A549 (cell line): ENCODE data around the gene SLC38A10. TPM values are rescaled to one million over a fixed set of nuclear protein-coding genes. Genes with fewer than 3 reads are reported as not detected.

Experiments
- ATAC-seq, 2 experiments: fragments of 200-7000 bp in 1 of 2; fragments of >200 bp in 1 of 2; cut with Nextera tagmentation in 1 of 2; cut with Tn5 transposase in 1 of 2; 3 replicates each; pipeline versions ENCODE4 v1.8.0 to v1.9.1; 2018 to 2020; ENCODE audit warnings: mild to moderate bottlenecking in 1 of 2, moderate library complexity in 1 of 2
- CTCF ChIA-PET: fragments of 300-600 bp; sonication (Branson Sonifier 250); formaldehyde crosslinking; extraction: SDS; loops from one replicate; lab custom pipeline; 2021; ENCODE audit warnings: antibody characterized with exemption, inconsistent platforms; lab: Yijun Ruan, JAX
- POLR2A ChIA-PET: fragments of 350-600 bp; formaldehyde crosslinking; extraction: SDS; loops from one replicate; lab custom pipeline; 2021; ENCODE audit warnings: antibody characterized with exemption, inconsistent platforms; lab: Yijun Ruan, JAX
- DNase-seq, 2 experiments: peaks; one replicate each; pipeline versions ENCODE4 v3.0.0 to v3.0.0-alpha.2; 2011 to 2016; ENCODE audit warnings: low read depth in 1 of 2, low spot score in 1 of 2
- FAIRE-seq: peaks from 2 replicates; lab custom pipeline; 2011; peaks lifted over from hg19 to GRCh38; lab: Jason Lieb, UNC
- H3K27ac ChIP-seq, 2 experiments: fragments of >200 bp; sonication (Bioruptor Twin); formaldehyde crosslinking; 3 replicates each; pipeline ENCODE4 v1.5.1; 2016 to 2017
- H3K4me1 ChIP-seq: fragments of >200 bp; sonication (Bioruptor Twin); formaldehyde crosslinking; 3 replicates; pipeline ENCODE4 v1.6.1; 2016
- H3K4me2 ChIP-seq: fragments of >200 bp; sonication (Bioruptor Twin); formaldehyde crosslinking; 3 replicates; pipeline ENCODE4 v1.6.1; 2016
- H3K4me3 ChIP-seq: fragments of >200 bp; sonication (Bioruptor Twin); formaldehyde crosslinking; 3 replicates; pipeline ENCODE4 v1.5.1; 2016
- H3K9me3 ChIP-seq: fragments of >200 bp; sonication (Bioruptor Twin); formaldehyde crosslinking; 3 replicates; pipeline ENCODE4 v1.6.1; 2016
- CBX2 ChIP-seq: fragments of 200-600 bp; sonication (generic); IDR thresholded peaks from 2 replicates; pipeline ENCODE4 v1.6.1; 2016; ENCODE audit warnings: low read depth, mild to moderate bottlenecking, borderline replicate concordance
- CEBPB ChIP-seq, 2 experiments: fragments of >200 bp in 1 of 2; sonication (Bioruptor Twin) in 1 of 2; formaldehyde crosslinking in 1 of 2; IDR thresholded peaks; 2 replicates each; pipeline ENCODE4 v1.6.1; 2012 to 2016
- CHD4 ChIP-seq: fragments of 200-600 bp; sonication (generic); IDR thresholded peaks from 2 replicates; pipeline ENCODE4 v1.6.1; 2016; ENCODE audit warnings: antibody characterized with exemption, mild to moderate bottlenecking, borderline replicate concordance
- CTCF ChIP-seq: fragments of >200 bp; sonication (Bioruptor Twin); formaldehyde crosslinking; IDR thresholded peaks from 3 replicates; pipeline ENCODE4 v1.5.1; 2016
- EP300 ChIP-seq, 2 experiments: fragments of >200 bp; sonication (Bioruptor Twin); formaldehyde crosslinking; IDR thresholded peaks; 2 replicates in 1 of 2; 3 replicates in 1 of 2; pipeline ENCODE4 v1.6.1; 2016 to 2017
- ESRRA ChIP-seq: fragments of 150-350 bp; IDR thresholded peaks from 2 replicates; pipeline ENCODE4 v1.6.1; 2014; ENCODE audit warnings: mild to moderate bottlenecking, low read length, borderline replicate concordance
- FOXS1 ChIP-seq: fragments of 250-450 bp; sonication (Bioruptor Pico); IDR thresholded peaks from 2 replicates; pipeline ENCODE4 v1.5.0; 2020; ENCODE audit warnings: mild to moderate bottlenecking, moderate library complexity
- GATA3 ChIP-seq: IDR thresholded peaks from 2 replicates; pipeline ENCODE4 v1.6.1; 2012; ENCODE audit warnings: borderline replicate concordance
- HDAC2 ChIP-seq: fragments of 200-600 bp; sonication (generic); IDR thresholded peaks from 2 replicates; pipeline ENCODE4 v1.6.1; 2016
- HEYL ChIP-seq: fragments of 250-450 bp; sonication (Bioruptor Pico); IDR thresholded peaks from 2 replicates; pipeline ENCODE4 v1.8.0; 2021; ENCODE audit warnings: mild to moderate bottlenecking, moderate library complexity
- HOXB5 ChIP-seq: fragments of 250-450 bp; sonication (Bioruptor Pico); IDR thresholded peaks from 2 replicates; pipeline ENCODE4 v1.5.0; 2020; ENCODE audit warnings: mild to moderate bottlenecking, moderate library complexity
- JUNB ChIP-seq: fragments of >200 bp; sonication (Bioruptor Twin); formaldehyde crosslinking; IDR thresholded peaks from 2 replicates; pipeline ENCODE4 v1.6.1; 2016
- KDM1A ChIP-seq: fragments of 200-600 bp; sonication (generic); IDR thresholded peaks from 2 replicates; pipeline ENCODE4 v1.6.1; 2016; ENCODE audit warnings: low read depth, mild to moderate bottlenecking
- MYC ChIP-seq: IDR thresholded peaks from 2 replicates; pipeline ENCODE4 v1.6.1; 2012; ENCODE audit warnings: mild to moderate bottlenecking, inconsistent platforms, low read length, improper control_type of control experiment, borderline replicate concordance
- PBX3 ChIP-seq: IDR thresholded peaks from 2 replicates; pipeline ENCODE4 v1.6.1; 2012
- RAD21 ChIP-seq, 2 experiments: fragments of >200 bp in 1 of 2; sonication (Bioruptor Twin) in 1 of 2; formaldehyde crosslinking in 1 of 2; IDR thresholded peaks in 1 of 2; conservative IDR thresholded peaks in 1 of 2; 2 replicates in 1 of 2; 3 replicates in 1 of 2; pipeline ENCODE4 v1.6.1; 2012 to 2018; ENCODE audit warnings: inconsistent platforms in 1 of 2
- RCOR1 ChIP-seq: fragments of 150-350 bp; IDR thresholded peaks from 2 replicates; pipeline ENCODE4 v1.6.1; 2014; ENCODE audit warnings: antibody characterized with exemption, low read length, low read depth
- REST ChIP-seq: fragments of 200-600 bp; sonication (generic); IDR thresholded peaks from 2 replicates; pipeline ENCODE4 v1.6.1; 2016; ENCODE audit warnings: antibody characterized with exemption, mild to moderate bottlenecking, moderate library complexity
- RFX5 ChIP-seq: fragments of 450-650 bp; IDR thresholded peaks from 2 replicates; pipeline ENCODE4 v1.7.1; 2014; ENCODE audit warnings: antibody characterized with exemption, mild to moderate bottlenecking, moderate library complexity
- SMC3 ChIP-seq: fragments of >200 bp; sonication (Bioruptor Twin); formaldehyde crosslinking; IDR thresholded peaks from 3 replicates; pipeline ENCODE4 v1.6.1; 2018; ENCODE audit warnings: inconsistent platforms
- SREBF2 ChIP-seq: fragments of 450-650 bp; IDR thresholded peaks from 2 replicates; pipeline ENCODE4 v1.6.1; 2014; ENCODE audit warnings: mild to moderate bottlenecking, moderate library complexity
- TP53 ChIP-seq: fragments of 250-450 bp; sonication (Bioruptor Pico); IDR thresholded peaks from 2 replicates; pipeline ENCODE4 v1.5.0; 2021; ENCODE audit warnings: mild to moderate bottlenecking, moderate library complexity
- ZNF302 ChIP-seq: fragments of 250-450 bp; sonication (Bioruptor Pico); IDR thresholded peaks from 2 replicates; pipeline ENCODE4 v1.9.0; 2021; ENCODE audit warnings: inconsistent platforms, mild to moderate bottlenecking, moderate library complexity
- WGBS: methylation state at CpG from one replicate; pipeline ENCODE4 v1.1.6; 2017; ENCODE audit errors: missing lambda C conversion rate; 5-methylcytosine and 5-hydroxymethylcytosine counted together
- polyA plus RNA-seq, 4 experiments: library from polyadenylated mRNA; depleted of rRNA in 3 of 4; stranded (reverse); fragments of >200 nt; fragmentation: RNase III in 1 of 4; extraction: RNeasy Plus Mini Kit Qiagen cat#74134 plus additional on column Dnase treatment in 1 of 4; gene quantifications; 2 replicates in 3 of 4; 3 replicates in 1 of 4; pipeline ENCODE4 v1.2.3, GENCODE V29; 2011 to 2017
- TF ChIP-seq, protein P1 (sequence below): IDR thresholded peaks from 2 replicates; pipeline ENCODE4 v1.6.1; 2012; ENCODE audit warnings: low read depth, borderline replicate concordance
- TF ChIP-seq, protein P2 (sequence below): fragments of 250-450 bp; sonication (Bioruptor Pico); IDR thresholded peaks from 2 replicates; pipeline ENCODE4 v1.5.0; 2020; ENCODE audit warnings: low read depth, mild to moderate bottlenecking, moderate library complexity
- TF ChIP-seq, protein P3 (sequence below): fragments of >200 bp; sonication (Bioruptor Twin); formaldehyde crosslinking; IDR thresholded peaks from 2 replicates; pipeline ENCODE4 v1.6.1; 2016

SLC38A10 gene
- polyA plus RNA-seq, 2 of the 4 experiments (the other 2 are of a cell fraction): 35.8 to 67.4 TPM

- ChIA-PET CTCF (interaction anchor here (1.5 to 11.0 kb wide), 5 partner anchors 10 to 181 kb away, joined by 3 to 84 read pairs (median 6); no protein-coding TSS in a partner anchor), POLR2A (no interaction called here)
- H3K27ac ChIP-seq: peak overlapping the region in 1 of 2 experiments; percentile 62; a peak in 2 of 6 replicates
- H3K4me1 ChIP-seq: peaks cover 21% of the 10 kb centered on the region; the same call in 2 of the 3 replicates
- DNase-seq (no peak), ATAC-seq (peak; percentile 21 to 46; a peak in 4 of 6 replicates), FAIRE-seq (no peak)
- 70% methylated on average over 15 of the region's 15 CpGs for WGBS
- no peak overlapping the region for H3K4me2 ChIP-seq
- TF ChIP-seq, protein P1, sequence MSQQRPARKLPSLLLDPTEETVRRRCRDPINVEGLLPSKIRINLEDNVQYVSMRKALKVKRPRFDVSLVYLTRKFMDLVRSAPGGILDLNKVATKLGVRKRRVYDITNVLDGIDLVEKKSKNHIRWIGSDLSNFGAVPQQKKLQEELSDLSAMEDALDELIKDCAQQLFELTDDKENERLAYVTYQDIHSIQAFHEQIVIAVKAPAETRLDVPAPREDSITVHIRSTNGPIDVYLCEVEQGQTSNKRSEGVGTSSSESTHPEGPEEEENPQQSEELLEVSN: no peak
- TF ChIP-seq, protein P2, sequence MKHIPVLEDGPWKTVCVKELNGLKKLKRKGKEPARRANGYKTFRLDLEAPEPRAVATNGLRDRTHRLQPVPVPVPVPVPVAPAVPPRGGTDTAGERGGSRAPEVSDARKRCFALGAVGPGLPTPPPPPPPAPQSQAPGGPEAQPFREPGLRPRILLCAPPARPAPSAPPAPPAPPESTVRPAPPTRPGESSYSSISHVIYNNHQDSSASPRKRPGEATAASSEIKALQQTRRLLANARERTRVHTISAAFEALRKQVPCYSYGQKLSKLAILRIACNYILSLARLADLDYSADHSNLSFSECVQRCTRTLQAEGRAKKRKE (CRISPR knock-in tag): no peak
- TF ChIP-seq HDAC2 (no peak), TP53 (no peak), PBX3 (peak; percentile 38; the same call in 1 of the 2 replicates), RAD21 (conservative IDR thresholded peaks at IDR 0.05 in 1 of 2, IDR thresholded peaks at IDR 0.05 in 1 of 2) (peak; percentile 36 to 44; a peak in 4 of 5 replicates), HEYL (CRISPR knock-in tag) (no peak), RCOR1 (no peak), FOXS1 (no peak), RFX5 (no peak), CBX2 (no peak), ESRRA (no peak), SMC3 (peak; percentile 31; the same call in 1 of the 3 replicates), SREBF2 (no peak), CTCF (peak; percentile 23; the same call in 2 of the 3 replicates), KDM1A (no peak), MYC (no peak)
- no peaks in the 10 kb centered on the region for H3K9me3 ChIP-seq
- no peak overlapping the region for H3K4me3 ChIP-seq
These were observed 7.8 kb upstream of the SLC38A10 start for GRCh38 chr17:81302861-81303333.

DNA sequence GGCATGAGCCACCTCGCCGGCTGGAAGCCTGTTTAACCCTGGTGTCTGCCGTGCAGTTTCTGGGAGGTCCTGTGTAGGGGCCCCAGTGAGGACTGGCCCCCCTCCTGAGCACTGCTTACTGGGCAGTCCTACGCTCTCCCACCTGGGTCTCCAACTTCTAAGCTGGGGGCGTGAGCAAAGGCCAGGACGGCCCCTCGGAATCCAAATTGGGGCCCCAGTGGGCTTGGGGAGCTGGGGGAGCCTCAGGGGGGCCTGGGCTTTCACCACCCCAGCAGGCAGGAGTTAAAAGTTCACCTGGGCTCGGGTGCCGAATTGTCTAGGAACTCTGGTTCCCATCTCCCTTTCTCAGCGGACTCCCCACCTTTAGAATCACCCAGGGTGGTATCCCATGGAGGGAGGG is 7.2 kb upstream of the SLC38A10 start:
- FAIRE-seq: no peak
- POLR2A ChIA-PET: no interaction called here
- Histone ChIP-seq H3K9me3 (no peaks in the 10 kb centered on the region), H3K27ac (peak overlapping the region in 1 of 2 experiments; percentile 2; a peak in 1 of 6 replicates), H3K4me3 (no peak overlapping the region), H3K4me1 (peaks cover 16% of the 10 kb centered on the region; the same call in 2 of the 3 replicates), H3K4me2 (no peak overlapping the region)
- WGBS: 70% methylated on average over 9 of the region's 10 CpGs
- DNase-seq: no peak
- ATAC-seq: no peak
- CTCF ChIA-PET: interaction anchor here (1.0 to 11.0 kb wide), 6 partner anchors 10 to 182 kb away, joined by 3 to 84 read pairs (median 5); no protein-coding TSS in a partner anchor
- TF ChIP-seq EP300 (IDR thresholded peaks at IDR 0.05): no peak
- no peak for TF ChIP-seq JUNB
- TF ChIP-seq GATA3: no peak
- no peak for TF ChIP-seq ZNF302 (CRISPR knock-in tag)
- no peak for TF ChIP-seq CBX2
- TF ChIP-seq CTCF: no peak
- no peak for TF ChIP-seq CEBPB (IDR thresholded peaks at IDR 0.05)
- TF ChIP-seq HOXB5 (CRISPR knock-in tag): no peak
- no peak for TF ChIP-seq MYC
- no peak for TF ChIP-seq RCOR1
- no peak for TF ChIP-seq CHD4
- no peak for TF ChIP-seq REST
- TF ChIP-seq, protein P3, sequence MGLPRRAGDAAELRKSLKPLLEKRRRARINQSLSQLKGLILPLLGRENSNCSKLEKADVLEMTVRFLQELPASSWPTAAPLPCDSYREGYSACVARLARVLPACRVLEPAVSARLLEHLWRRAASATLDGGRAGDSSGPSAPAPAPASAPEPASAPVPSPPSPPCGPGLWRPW: no peak
